ENCODE results near the gene PCMT1. TPM values are rescaled to one million over a fixed set of nuclear protein-coding genes. Genes with fewer than 3 reads are reported as not detected.

The PCMT1 gene
- total and polyA plus RNA-seq, 2 of the 13 experiments (the other 11 are each of a cell fraction or from before 2014, with no cell fraction given) = 112 to 169 TPM

GRCh38 chr6:149859368-149859767 is 109.8 kb downstream of the PCMT1 start (continued):
- TF ChIP-seq AHDC1 (CRISPR knock-in tag; IDR thresholded peaks at IDR 0.05; ENCODE audit: borderline replicate concordance) = 0 out of 2 replicates have a peak, but pooled peaks have one; percentile 32
- no peak for TF ChIP-seq CHCHD3 (CRISPR knock-in tag; IDR thresholded peaks at IDR 0.05)
- TF ChIP-seq, protein P1, sequence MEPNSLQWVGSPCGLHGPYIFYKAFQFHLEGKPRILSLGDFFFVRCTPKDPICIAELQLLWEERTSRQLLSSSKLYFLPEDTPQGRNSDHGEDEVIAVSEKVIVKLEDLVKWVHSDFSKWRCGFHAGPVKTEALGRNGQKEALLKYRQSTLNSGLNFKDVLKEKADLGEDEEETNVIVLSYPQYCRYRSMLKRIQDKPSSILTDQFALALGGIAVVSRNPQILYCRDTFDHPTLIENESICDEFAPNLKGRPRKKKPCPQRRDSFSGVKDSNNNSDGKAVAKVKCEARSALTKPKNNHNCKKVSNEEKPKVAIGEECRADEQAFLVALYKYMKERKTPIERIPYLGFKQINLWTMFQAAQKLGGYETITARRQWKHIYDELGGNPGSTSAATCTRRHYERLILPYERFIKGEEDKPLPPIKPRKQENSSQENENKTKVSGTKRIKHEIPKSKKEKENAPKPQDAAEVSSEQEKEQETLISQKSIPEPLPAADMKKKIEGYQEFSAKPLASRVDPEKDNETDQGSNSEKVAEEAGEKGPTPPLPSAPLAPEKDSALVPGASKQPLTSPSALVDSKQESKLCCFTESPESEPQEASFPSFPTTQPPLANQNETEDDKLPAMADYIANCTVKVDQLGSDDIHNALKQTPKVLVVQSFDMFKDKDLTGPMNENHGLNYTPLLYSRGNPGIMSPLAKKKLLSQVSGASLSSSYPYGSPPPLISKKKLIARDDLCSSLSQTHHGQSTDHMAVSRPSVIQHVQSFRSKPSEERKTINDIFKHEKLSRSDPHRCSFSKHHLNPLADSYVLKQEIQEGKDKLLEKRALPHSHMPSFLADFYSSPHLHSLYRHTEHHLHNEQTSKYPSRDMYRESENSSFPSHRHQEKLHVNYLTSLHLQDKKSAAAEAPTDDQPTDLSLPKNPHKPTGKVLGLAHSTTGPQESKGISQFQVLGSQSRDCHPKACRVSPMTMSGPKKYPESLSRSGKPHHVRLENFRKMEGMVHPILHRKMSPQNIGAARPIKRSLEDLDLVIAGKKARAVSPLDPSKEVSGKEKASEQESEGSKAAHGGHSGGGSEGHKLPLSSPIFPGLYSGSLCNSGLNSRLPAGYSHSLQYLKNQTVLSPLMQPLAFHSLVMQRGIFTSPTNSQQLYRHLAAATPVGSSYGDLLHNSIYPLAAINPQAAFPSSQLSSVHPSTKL (CRISPR knock-in tag; IDR thresholded peaks at IDR 0.05) = peak; percentile 81; the same call in 1 of the 2 replicates
- TF ChIP-seq ZMYM3 (CRISPR knock-in tag; IDR thresholded peaks at IDR 0.05) = peak; percentile 42; the same call in 1 of the 2 replicates
- TF ChIP-seq, protein P2, sequence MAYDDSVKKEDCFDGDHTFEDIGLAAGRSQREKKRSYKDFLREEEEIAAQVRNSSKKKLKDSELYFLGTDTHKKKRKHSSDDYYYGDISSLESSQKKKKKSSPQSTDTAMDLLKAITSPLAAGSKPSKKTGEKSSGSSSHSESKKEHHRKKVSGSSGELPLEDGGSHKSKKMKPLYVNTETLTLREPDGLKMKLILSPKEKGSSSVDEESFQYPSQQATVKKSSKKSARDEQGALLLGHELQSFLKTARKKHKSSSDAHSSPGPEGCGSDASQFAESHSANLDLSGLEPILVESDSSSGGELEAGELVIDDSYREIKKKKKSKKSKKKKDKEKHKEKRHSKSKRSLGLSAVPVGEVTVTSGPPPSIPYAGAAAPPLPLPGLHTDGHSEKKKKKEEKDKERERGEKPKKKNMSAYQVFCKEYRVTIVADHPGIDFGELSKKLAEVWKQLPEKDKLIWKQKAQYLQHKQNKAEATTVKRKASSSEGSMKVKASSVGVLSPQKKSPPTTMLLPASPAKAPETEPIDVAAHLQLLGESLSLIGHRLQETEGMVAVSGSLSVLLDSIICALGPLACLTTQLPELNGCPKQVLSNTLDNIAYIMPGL (CRISPR knock-in tag; IDR thresholded peaks at IDR 0.05; ENCODE audit: borderline replicate concordance in 1 of 2, low read depth in 1 of 2) = no peak
- TF ChIP-seq POGZ (CRISPR knock-in tag; IDR thresholded peaks at IDR 0.05) = peak; percentile 61
- TF ChIP-seq ZNF546 (CRISPR knock-in tag; conservative IDR thresholded peaks at IDR 0.05) = no peak
- TF ChIP-seq MYC (CRISPR knock-in tag; IDR thresholded peaks at IDR 0.05; ENCODE audit: borderline replicate concordance) = peak; percentile 27; the same call in 1 of the 2 replicates
- TF ChIP-seq, protein P3, sequence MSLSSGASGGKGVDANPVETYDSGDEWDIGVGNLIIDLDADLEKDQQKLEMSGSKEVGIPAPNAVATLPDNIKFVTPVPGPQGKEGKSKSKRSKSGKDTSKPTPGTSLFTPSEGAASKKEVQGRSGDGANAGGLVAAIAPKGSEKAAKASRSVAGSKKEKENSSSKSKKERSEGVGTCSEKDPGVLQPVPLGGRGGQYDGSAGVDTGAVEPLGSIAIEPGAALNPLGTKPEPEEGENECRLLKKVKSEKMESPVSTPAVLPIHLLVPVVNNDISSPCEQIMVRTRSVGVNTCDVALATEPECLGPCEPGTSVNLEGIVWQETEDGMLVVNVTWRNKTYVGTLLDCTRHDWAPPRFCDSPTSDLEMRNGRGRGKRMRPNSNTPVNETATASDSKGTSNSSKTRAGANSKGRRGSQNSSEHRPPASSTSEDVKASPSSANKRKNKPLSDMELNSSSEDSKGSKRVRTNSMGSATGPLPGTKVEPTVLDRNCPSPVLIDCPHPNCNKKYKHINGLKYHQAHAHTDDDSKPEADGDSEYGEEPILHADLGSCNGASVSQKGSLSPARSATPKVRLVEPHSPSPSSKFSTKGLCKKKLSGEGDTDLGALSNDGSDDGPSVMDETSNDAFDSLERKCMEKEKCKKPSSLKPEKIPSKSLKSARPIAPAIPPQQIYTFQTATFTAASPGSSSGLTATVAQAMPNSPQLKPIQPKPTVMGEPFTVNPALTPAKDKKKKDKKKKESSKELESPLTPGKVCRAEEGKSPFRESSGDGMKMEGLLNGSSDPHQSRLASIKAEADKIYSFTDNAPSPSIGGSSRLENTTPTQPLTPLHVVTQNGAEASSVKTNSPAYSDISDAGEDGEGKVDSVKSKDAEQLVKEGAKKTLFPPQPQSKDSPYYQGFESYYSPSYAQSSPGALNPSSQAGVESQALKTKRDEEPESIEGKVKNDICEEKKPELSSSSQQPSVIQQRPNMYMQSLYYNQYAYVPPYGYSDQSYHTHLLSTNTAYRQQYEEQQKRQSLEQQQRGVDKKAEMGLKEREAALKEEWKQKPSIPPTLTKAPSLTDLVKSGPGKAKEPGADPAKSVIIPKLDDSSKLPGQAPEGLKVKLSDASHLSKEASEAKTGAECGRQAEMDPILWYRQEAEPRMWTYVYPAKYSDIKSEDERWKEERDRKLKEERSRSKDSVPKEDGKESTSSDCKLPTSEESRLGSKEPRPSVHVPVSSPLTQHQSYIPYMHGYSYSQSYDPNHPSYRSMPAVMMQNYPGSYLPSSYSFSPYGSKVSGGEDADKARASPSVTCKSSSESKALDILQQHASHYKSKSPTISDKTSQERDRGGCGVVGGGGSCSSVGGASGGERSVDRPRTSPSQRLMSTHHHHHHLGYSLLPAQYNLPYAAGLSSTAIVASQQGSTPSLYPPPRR (CRISPR knock-in tag; IDR thresholded peaks at IDR 0.05; ENCODE audit: borderline replicate concordance) = peak; percentile 36; the same call in 1 of the 2 replicates
- TF ChIP-seq ZIK1 (CRISPR knock-in tag; IDR thresholded peaks at IDR 0.05; ENCODE audit: borderline replicate concordance, low read depth) = 0 out of 2 replicates have a peak, but pooled peaks have one; percentile 43
- TF ChIP-seq MED1 (CRISPR knock-in tag; IDR thresholded peaks at IDR 0.05) = peak; percentile 74
- TF ChIP-seq KAT7 (CRISPR knock-in tag; IDR thresholded peaks at IDR 0.05; ENCODE audit: borderline replicate concordance) = peak; percentile 43; the same call in 1 of the 2 replicates
